GM19372 (cell line): ENCODE data around the gene RPS27L.

ENCODE experiments used
- ATAC-seq: cut with Tn5 transposase; IDR thresholded peaks from one replicate; pipeline ENCODE4 v1.9.1; 2021; ENCODE audit warnings: mild to moderate bottlenecking, low read depth, moderate library complexity; ENCODE audit not compliant: unreplicated experiment

The RPS27L gene

GRCh38 chr15:63157118-63157843 lies at the start of gene RPS27L:
Gene RPS27L, minus strand, starts transcription at chr15:63157477. Its CDS starts 72 bp downstream, at chr15:63157405.
- ATAC-seq = peak; percentile 88

GRCh38 chr15:63206079-63206478 lies 48.8 kb upstream of the RPS27L start:
- ATAC-seq = no peak

GRCh38 chr15:63203451-63204090 lies 46.3 kb upstream of the RPS27L start:
- ATAC-seq = no peak

GRCh38 chr15:63202861-63203260 lies 45.6 kb upstream of the RPS27L start:
- no peak for ATAC-seq

GRCh38 chr15:63200464-63201249 lies 43.4 kb upstream of the RPS27L start:
- no peak for ATAC-seq

DNA sequence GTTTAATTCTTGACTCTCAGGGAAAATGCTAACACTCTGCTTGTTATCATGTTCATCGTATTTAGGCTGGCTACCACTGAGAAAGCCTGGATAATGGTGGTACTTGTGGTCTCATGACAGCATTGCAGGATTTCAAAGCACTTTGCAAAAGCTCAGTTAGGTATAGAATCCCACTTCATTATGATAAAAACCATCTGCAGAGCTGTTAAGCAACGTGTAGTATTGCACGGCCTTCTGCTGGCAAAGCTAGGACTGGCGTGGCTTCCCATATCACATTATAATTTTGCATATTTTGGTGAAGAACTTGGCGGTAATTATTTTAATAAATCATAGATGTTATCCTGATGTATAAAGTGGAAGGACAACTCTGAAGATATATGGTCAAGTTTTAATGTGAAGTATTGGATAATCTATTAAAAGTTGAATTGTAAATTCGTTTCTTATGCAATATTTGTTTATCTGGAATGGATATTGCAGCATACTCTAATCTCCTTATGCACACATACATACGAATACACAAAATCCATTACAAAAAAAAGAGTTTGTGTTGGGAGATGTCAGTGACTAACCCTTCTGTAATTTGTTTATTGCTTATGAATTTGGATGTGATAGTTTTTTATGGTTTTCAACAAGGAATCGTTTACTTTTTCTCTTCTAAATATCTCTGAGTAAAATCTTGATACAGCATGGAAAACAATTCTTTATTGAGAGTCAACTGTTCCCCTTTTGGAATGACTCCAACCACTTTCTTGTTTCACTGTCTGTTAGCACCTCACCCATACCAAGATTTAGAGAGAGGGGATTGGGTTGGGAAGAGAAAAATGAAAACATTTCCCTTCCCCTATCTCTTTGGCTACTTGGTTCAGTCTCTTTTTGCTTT lies 41.3 kb upstream of the RPS27L start:
- ATAC-seq = no peak

DNA sequence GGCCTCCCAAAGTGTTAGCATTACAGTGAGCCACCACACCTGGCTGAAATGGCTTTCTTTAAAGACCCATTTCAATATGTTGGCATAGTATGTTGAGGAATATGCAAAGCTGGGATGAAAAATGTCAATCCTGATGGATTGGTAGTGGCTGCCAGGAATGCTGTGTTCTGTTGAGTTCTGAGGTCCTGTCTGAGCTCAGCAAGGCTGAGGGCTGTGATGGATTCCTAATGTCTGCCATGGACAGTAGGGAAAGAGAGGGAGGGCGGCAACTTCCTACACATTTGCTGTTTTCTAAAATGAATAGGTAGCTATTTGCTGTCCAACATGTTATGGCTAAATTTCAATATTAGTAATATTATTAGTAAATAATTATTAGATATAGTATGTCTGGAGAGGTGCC lies 40.3 kb upstream of the RPS27L start:
- no peak for ATAC-seq

- no peak for ATAC-seq
Observed at GRCh38 chr15:63196842-63197241, 39.6 kb upstream of the RPS27L start.

- ATAC-seq = no peak
Observed at GRCh38 chr15:63195569-63196015, 38.3 kb upstream of the RPS27L start.

DNA sequence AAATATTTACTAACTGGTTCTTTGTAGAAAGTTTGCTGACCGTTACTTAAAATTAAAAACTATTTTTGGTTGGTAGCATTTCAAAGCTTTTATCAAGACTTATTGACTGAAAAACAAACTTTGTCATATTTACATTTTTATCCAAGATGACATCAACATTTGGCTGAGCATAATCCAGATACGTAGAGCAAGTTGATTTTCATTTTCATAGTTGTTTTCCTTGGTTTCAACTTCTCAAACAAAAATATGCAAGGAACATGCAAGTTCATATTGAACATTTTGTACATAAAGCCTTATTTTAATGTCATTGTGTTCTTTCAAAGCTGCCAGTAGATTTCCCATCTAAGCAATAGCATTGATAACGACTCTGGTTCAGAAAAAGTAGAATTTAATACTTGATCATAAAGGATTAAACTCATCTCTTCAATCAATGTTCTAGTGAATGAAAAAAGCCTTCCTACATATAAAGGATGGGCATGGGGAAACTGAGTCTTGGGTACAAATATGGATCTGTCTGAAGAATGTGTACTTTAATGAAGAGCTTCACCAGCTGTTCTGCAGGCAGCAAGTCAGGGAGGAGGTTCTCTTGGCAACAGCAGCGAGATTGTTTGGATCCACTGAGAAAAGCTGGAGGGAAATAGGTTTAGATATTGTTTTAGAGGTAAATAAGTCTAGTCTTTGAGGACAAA lies 37.7 kb upstream of the RPS27L start:
- ATAC-seq = no peak

- ATAC-seq = no peak
Observed at GRCh38 chr15:63194302-63194701, 37.0 kb upstream of the RPS27L start.

- no peak for ATAC-seq
Observed at GRCh38 chr15:63192619-63193206, 35.4 kb upstream of the RPS27L start.

- no peak for ATAC-seq
Observed at GRCh38 chr15:63191895-63192618, 34.8 kb upstream of the RPS27L start.

DNA sequence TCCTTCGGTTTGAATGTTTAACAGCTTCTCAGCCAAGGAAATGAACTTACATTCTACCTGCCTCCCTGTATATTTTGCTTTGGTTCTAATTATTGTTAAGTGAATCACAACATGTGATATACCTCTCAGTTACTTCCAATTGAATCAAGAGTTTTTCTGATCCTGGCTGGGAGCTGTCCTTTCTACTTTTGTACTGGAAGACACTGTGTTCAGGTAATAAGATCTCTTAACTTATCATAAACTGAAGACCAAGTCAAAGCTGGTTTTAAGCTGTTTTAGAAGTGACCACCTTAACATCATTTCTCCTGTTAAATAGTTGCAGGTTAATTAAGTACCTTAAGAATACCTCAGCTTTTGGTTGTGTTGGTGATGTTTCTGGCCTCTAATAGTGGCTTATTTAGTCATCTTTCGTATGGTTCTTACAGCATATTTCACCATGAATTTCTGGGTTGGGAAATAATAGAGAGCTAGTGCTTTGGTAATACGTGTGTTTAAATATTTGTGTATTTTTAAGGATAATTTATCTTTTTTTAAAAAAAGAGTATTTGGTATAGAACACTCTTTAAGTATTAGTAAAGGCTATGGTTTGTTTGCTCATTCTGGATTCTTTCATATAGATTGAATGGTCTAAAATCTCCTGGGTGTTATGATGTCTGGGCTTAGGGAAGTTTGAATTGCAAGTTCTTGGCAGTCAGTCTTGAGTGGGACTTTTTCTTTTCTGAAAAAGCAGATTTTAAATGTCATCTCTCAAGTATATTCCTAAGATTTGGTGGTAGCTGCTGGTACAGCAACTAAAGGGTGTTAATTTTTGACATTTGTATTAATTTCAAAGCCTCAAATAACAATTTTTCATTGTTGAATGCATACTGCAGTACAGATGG lies 33.7 kb upstream of the RPS27L start:
- ATAC-seq = no peak

DNA sequence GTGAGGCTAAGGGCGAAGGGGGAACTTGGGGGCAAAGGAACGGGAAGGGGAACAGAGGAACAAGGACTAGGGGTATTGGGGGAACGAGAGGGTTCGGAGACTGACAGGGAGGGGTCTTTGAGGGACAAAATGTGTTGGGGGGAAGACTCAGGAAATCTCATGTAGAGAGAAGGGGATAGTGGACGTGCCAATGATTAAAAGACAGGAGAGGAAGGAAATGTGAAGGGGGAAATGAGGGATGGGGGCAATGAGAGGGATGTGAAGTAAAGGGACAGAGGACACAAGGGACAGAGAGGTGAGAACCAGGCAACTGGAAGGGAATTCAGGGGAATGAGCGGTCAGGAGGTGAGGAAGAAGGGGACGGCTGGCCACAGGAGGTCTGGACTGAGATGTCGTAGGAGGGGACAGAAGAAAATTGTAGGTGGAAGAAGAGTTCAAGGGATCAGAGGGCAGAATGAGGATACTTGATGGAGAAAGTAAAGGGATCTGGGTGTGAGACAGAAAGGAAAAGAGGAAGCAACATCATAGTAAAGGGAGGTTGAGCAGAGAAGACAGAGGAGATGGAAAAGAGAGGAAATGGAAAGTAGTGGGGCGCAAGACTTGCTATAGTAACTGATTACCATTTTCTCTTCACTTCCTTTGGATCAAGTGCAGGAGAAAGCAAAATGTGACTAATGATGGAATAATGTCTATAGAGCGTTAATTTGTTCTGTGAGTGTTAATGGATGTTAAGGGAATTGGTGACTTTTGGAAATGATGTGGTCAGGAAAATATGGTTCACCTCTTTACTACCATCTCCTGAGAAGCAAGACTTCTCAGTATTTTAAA lies 32.9 kb upstream of the RPS27L start:
- ATAC-seq = no peak

DNA sequence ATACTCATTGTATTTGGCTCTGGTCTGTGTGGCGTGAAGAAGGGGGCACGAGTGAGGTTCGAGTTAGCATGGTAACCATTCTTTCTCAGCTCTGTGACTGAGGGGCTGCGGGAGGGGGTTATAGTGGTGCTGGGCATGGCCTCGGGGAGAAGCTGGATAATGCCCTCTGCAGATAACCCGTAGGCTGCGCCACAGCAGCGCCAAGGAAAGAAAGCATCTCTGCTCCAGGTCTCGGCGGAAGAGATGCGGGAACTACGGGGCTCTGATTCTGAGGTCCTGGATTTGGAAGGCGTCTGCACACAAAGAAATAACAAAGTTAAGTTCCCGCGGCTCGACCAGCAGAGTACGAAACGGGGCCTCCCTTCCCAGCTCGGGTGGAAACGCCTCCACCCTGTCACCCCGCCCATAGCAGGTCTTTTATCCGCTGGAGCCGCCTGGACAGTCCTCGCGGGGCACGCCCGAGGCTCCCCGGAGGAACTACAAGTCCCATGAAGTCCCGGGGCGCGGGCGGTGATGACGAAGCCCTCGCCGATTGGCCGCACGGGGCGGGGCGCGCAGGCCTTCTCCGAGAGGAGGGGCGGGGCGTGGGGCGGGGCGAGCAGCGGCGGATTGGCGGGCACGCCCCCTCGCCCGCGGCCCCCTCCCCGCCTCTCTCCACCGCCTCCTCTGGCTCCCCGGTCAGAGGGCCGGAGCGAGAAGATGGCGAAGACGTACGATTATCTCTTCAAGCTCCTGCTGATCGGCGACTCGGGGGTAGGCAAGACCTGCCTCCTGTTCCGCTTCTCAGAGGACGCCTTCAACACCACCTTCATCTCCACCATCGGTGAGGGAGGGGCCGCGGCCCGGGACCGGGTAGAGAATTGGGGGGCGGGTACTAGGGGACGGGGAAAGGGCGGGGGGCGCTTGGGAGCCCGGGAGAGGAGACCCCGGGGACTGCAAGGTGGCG lies 31.9 kb upstream of the RPS27L start, which contains the start of gene RAB8B:
TSS of gene RAB8B (plus strand) at position 681 of the 946 bp plus-strand sequence. CDS start at position 700, 19 bp downstream.
- peak; percentile 83 for ATAC-seq
